Pons (tissue), 1 donor: ENCODE results near the gene MAGI1.
"Not testable (repeated sequence)": the region's sequence is repeated elsewhere in the genome, so short reads cannot be mapped to it uniquely, and the experiment has no call there.

Experiments used
- DNase-seq: peaks from one replicate; pipeline ENCODE4 v3.0.0-alpha.2; 2016; ENCODE audit warnings: low spot score

Gene MAGI1

GRCh38 chr3:66038384-66038725 is 363 bp downstream of the MAGI1 start:
- DNase-seq: no peak

GRCh38 chr3:66037986-66038369 is 740 bp downstream of the MAGI1 start:
- DNase-seq: no peak

- DNase-seq: peak; percentile 58
Measured at GRCh38 chr3:66037330-66037985, 1.3 kb downstream of the MAGI1 start.

GRCh38 chr3:66036586-66037148 is 2.1 kb downstream of the MAGI1 start:
- peak; percentile 21 for DNase-seq

GRCh38 chr3:66035763-66036477 is 2.8 kb downstream of the MAGI1 start:
- DNase-seq: peak; percentile 20

GRCh38 chr3:66033241-66034138 is 5.2 kb downstream of the MAGI1 start:
- DNase-seq: no peak

- DNase-seq: no peak
Measured at GRCh38 chr3:66031102-66031698, 7.5 kb downstream of the MAGI1 start.

GRCh38 chr3:66029443-66029842 is 9.3 kb downstream of the MAGI1 start:
- no peak for DNase-seq

- DNase-seq: no peak
Measured at GRCh38 chr3:66029014-66029413, 9.7 kb downstream of the MAGI1 start.

GRCh38 chr3:66028457-66028856 is 10.3 kb downstream of the MAGI1 start:
- no peak for DNase-seq

GRCh38 chr3:66027099-66027498 is 11.6 kb downstream of the MAGI1 start:
- DNase-seq: not testable (repeated sequence)

- DNase-seq: no peak
Measured at GRCh38 chr3:66023738-66024385, 14.9 kb downstream of the MAGI1 start.

- no peak for DNase-seq
Measured at GRCh38 chr3:66023229-66023628, 15.5 kb downstream of the MAGI1 start.

- no peak for DNase-seq
Measured at GRCh38 chr3:66021731-66022131, 17.0 kb downstream of the MAGI1 start.

GRCh38 chr3:66019896-66020295 is 18.8 kb downstream of the MAGI1 start:
- DNase-seq: no peak

- no peak for DNase-seq
Measured at GRCh38 chr3:66018057-66019033, 20.4 kb downstream of the MAGI1 start.

GRCh38 chr3:66017591-66017990 is 21.1 kb downstream of the MAGI1 start:
- DNase-seq: no peak

GRCh38 chr3:66017084-66017483 is 21.6 kb downstream of the MAGI1 start:
- DNase-seq: no peak

- DNase-seq: no peak
Measured at GRCh38 chr3:66015841-66016240, 22.9 kb downstream of the MAGI1 start.

- DNase-seq: no peak
Measured at GRCh38 chr3:66014651-66015050, 24.1 kb downstream of the MAGI1 start.
